SK-N-SH (cell line): ENCODE results near the gene LENG1.
A peak's percentile ranks its signal among the peaks of the same experiment; 100 is the strongest.

Experiments used
- CHD2 ChIP-seq: fragments of 150-350 bp; IDR thresholded peaks from 2 replicates; pipeline ENCODE4 v1.6.1; 2018; ENCODE audit warnings: low read length; ENCODE audit not compliant: partially characterized antibody
- CTCF ChIP-seq: fragments of 200-600 bp; sonication (generic); IDR thresholded peaks from 2 replicates; pipeline ENCODE4 v1.6.1; 2017; ENCODE audit warnings: antibody characterized with exemption, mild to moderate bottlenecking, moderate library complexity
- EP300 ChIP-seq, 2 experiments: IDR thresholded peaks; 2 replicates each; pipeline versions ENCODE4 v1.4.0 to v1.6.1; 2012; ENCODE audit warnings: borderline replicate concordance in 1 of 2, low read depth in 1 of 2, low read length in 1 of 2
- JUND ChIP-seq: IDR thresholded peaks from 2 replicates; pipeline ENCODE4 v1.4.0; 2012
- MEF2A ChIP-seq: IDR thresholded peaks from 2 replicates; pipeline ENCODE4 v1.4.0; 2012; ENCODE audit warnings: low read depth, borderline replicate concordance
- MXI1 ChIP-seq: IDR thresholded peaks from 2 replicates; pipeline ENCODE4 v1.6.1; 2012; ENCODE audit warnings: mild to moderate bottlenecking, low read depth, low read length, improper control_type of control experiment
- NFIC ChIP-seq: IDR thresholded peaks from 2 replicates; pipeline ENCODE4 v1.4.0; 2012; ENCODE audit warnings: borderline replicate concordance
- PBX3 ChIP-seq: IDR thresholded peaks from 2 replicates; pipeline ENCODE4; 2012
- POLR2AphosphoS5 ChIP-seq: IDR thresholded peaks from 2 replicates; pipeline ENCODE4 v1.6.1; 2012; ENCODE audit warnings: low read depth, low read length
- RAD21 ChIP-seq: IDR thresholded peaks from 2 replicates; pipeline ENCODE4 v1.6.1; 2012; ENCODE audit warnings: mild to moderate bottlenecking, low read length
- RCOR1 ChIP-seq: fragments of 150-350 bp; IDR thresholded peaks from 2 replicates; pipeline ENCODE4 v1.6.1; 2017; ENCODE audit warnings: antibody characterized with exemption, low read length
- RFX5 ChIP-seq: IDR thresholded peaks from 2 replicates; pipeline ENCODE4 v1.6.1; 2012; ENCODE audit warnings: mild to moderate bottlenecking, improper control_type of control experiment, low read length
- RXRA ChIP-seq: IDR thresholded peaks from 2 replicates; pipeline ENCODE4 v1.4.0; 2012; ENCODE audit warnings: low read depth, mild to moderate bottlenecking, borderline replicate concordance
- TEAD4 ChIP-seq: IDR thresholded peaks from 2 replicates; pipeline ENCODE4 v1.4.0; 2012; ENCODE audit warnings: mild to moderate bottlenecking, borderline replicate concordance; ENCODE audit not compliant: insufficient read depth

- TF ChIP-seq CTCF, result no peak
- TF ChIP-seq RFX5, result peak; percentile 7; the same call in 1 of the 2 replicates
- no peak for TF ChIP-seq EP300 (IDR thresholded peaks at IDR 0.05; ENCODE audit: borderline replicate concordance in 1 of 2, low read depth in 1 of 2, low read length in 1 of 2)
- TF ChIP-seq MEF2A, result no peak
- TF ChIP-seq PBX3, result no peak
- TF ChIP-seq TEAD4, result no peak
- no peak; the same call in 1 of the 2 replicates for TF ChIP-seq MXI1
- no peak for TF ChIP-seq RAD21
- TF ChIP-seq JUND, result no peak
- no peak for TF ChIP-seq RCOR1
- no peak for TF ChIP-seq NFIC
- TF ChIP-seq RXRA, result no peak
- TF ChIP-seq CHD2, result peak; percentile 45
- TF ChIP-seq POLR2AphosphoS5, result no peak
Measured at GRCh38 chr19:54190503-54191010, 31.0 kb upstream of the LENG1 start.
